Hepatocyte (in vitro differentiated cells): Measurements from ENCODE around the gene STK38L. TPM values are rescaled to one million over a fixed set of nuclear protein-coding genes. Genes with fewer than 3 reads are reported as not detected.

ENCODE experiments used
- DNase-seq: peaks from one replicate; pipeline ENCODE4 v3.0.0-alpha.2; 2016; ENCODE audit warnings: low spot score
- H2AFZ ChIP-seq: fragments of 200-600 bp; sonication (generic); 2 replicates; pipeline ENCODE4 v1.6.0; 2016; ENCODE audit warnings: antibody characterized with exemption, mild to moderate bottlenecking
- H3K27ac ChIP-seq: fragments of 200-600 bp; sonication (generic); 2 replicates; pipeline ENCODE4 v1.5.1; 2016; ENCODE audit warnings: mild to moderate bottlenecking
- H3K27me3 ChIP-seq: fragments of 200-600 bp; sonication (generic); 2 replicates; pipeline ENCODE4 v1.6.1; 2016
- H3K36me3 ChIP-seq: fragments of 200-600 bp; sonication (generic); replicated peaks from 2 replicates; pipeline ENCODE4 v1.5.1; 2016; ENCODE audit warnings: low read depth; ENCODE audit not compliant: insufficient read depth
- H3K4me1 ChIP-seq: fragments of 200-600 bp; sonication (generic); 2 replicates; pipeline ENCODE4 v1.5.1; 2016; ENCODE audit warnings: mild to moderate bottlenecking, moderate library complexity; ENCODE audit not compliant: insufficient read depth
- H3K4me2 ChIP-seq: fragments of 200-600 bp; sonication (generic); 2 replicates; pipeline ENCODE4 v1.6.0; 2016
- H3K4me3 ChIP-seq: fragments of 200-600 bp; sonication (generic); 2 replicates; pipeline ENCODE4 v1.5.1; 2016; ENCODE audit warnings: mild to moderate bottlenecking
- H3K79me2 ChIP-seq: fragments of 200-600 bp; sonication (generic); 2 replicates; pipeline ENCODE4 v1.6.0; 2017; ENCODE audit warnings: mild to moderate bottlenecking
- H3K9me2 ChIP-seq: fragments of 200-600 bp; sonication (generic); replicated peaks from 2 replicates; pipeline ENCODE4 v1.6.0; 2017; ENCODE audit warnings: mild to moderate bottlenecking; ENCODE audit not compliant: insufficient read depth
- H3K9me3 ChIP-seq: fragments of 200-600 bp; sonication (generic); 2 replicates; pipeline ENCODE4 v1.5.1; 2016; ENCODE audit warnings: low read depth, mild to moderate bottlenecking
- H4K20me1 ChIP-seq: fragments of 200-600 bp; sonication (generic); 2 replicates; pipeline ENCODE4 v1.6.0; 2016; ENCODE audit warnings: mild to moderate bottlenecking; ENCODE audit not compliant: insufficient read depth, poor library complexity, severe bottlenecking
- EZH2 ChIP-seq: fragments of 200-600 bp; sonication (generic); IDR thresholded peaks from 2 replicates; pipeline ENCODE4 v1.6.1; 2016; ENCODE audit warnings: antibody characterized with exemption, mild to moderate bottlenecking, borderline replicate concordance
- EZH2phosphoT487 ChIP-seq: fragments of 200-600 bp; sonication (generic); IDR thresholded peaks from one replicate; pipeline ENCODE4 v1.6.1; 2018; ENCODE audit warnings: antibody characterized with exemption, mild to moderate bottlenecking, low read depth, moderate library complexity; ENCODE audit not compliant: unreplicated experiment, severe bottlenecking
- WGBS: methylation state at CpG from one replicate; pipeline ENCODE4 v1.1.6; 2016; ENCODE audit warnings: low lambda C conversion rate; ENCODE audit errors: missing lambda C conversion rate; 5-methylcytosine and 5-hydroxymethylcytosine counted together
- polyA plus RNA-seq: library from polyadenylated mRNA; unstranded; fragments of >200 nt; fragmentation: Nextera tagmentation; extraction: Ambion mirVana; gene quantifications from 2 replicates; pipeline ENCODE4 v1.2.1, GENCODE V29; 2016
- total RNA-seq: library from RNA; depleted of rRNA; stranded (reverse); fragments of >200 nt; gene quantifications from 2 replicates; pipeline ENCODE4 v1.2.3, GENCODE V29; 2014
- TF ChIP-seq, protein P1 (sequence below): fragments of 200-600 bp; sonication (generic); IDR thresholded peaks from 2 replicates; pipeline ENCODE4 v1.5.1; 2016; ENCODE audit warnings: antibody characterized with exemption, mild to moderate bottlenecking; ENCODE audit not compliant: poor library complexity

STK38L gene
- total and polyA plus RNA-seq, 2 experiments from 2014 or later: 18.8 to 36.7 TPM

- H3K27me3 ChIP-seq: no peaks in the 10 kb centered on the region
- H3K27ac ChIP-seq: no peak overlapping the region
- H3K4me3 ChIP-seq: no peak overlapping the region
- peak overlapping the region; percentile 11 for H3K4me2 ChIP-seq
- TF ChIP-seq EZH2phosphoT487: no peak
- TF ChIP-seq, protein P1, sequence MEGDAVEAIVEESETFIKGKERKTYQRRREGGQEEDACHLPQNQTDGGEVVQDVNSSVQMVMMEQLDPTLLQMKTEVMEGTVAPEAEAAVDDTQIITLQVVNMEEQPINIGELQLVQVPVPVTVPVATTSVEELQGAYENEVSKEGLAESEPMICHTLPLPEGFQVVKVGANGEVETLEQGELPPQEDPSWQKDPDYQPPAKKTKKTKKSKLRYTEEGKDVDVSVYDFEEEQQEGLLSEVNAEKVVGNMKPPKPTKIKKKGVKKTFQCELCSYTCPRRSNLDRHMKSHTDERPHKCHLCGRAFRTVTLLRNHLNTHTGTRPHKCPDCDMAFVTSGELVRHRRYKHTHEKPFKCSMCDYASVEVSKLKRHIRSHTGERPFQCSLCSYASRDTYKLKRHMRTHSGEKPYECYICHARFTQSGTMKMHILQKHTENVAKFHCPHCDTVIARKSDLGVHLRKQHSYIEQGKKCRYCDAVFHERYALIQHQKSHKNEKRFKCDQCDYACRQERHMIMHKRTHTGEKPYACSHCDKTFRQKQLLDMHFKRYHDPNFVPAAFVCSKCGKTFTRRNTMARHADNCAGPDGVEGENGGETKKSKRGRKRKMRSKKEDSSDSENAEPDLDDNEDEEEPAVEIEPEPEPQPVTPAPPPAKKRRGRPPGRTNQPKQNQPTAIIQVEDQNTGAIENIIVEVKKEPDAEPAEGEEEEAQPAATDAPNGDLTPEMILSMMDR: no peak
- no peak for TF ChIP-seq EZH2
- DNase-seq: no peak
- H4K20me1 ChIP-seq: peaks cover 10% of the 10 kb centered on the region
- peaks cover 9% of the 10 kb centered on the region for H3K4me1 ChIP-seq
- H3K9me3 ChIP-seq: no peaks in the 10 kb centered on the region
- peaks cover 96% of the 10 kb centered on the region for H3K79me2 ChIP-seq
- no peaks in the 10 kb centered on the region for H3K36me3 ChIP-seq
- no peak overlapping the region for H2AFZ ChIP-seq
- WGBS: 76% methylated on average over 2 of the region's 2 CpGs
- H3K9me2 ChIP-seq: no peaks in the 10 kb centered on the region
These were observed 8.8 kb downstream of the STK38L start for GRCh38 chr12:27252934-27253333.

GRCh38 chr12:27253347-27253746 is 9.3 kb downstream of the STK38L start:
- H3K9me3 ChIP-seq: no peaks in the 10 kb centered on the region
- no peak for TF ChIP-seq EZH2phosphoT487
- no peak for TF ChIP-seq EZH2
- TF ChIP-seq, protein P1: no peak
- no peaks in the 10 kb centered on the region for H3K27me3 ChIP-seq
- WGBS: 93% methylated on average over 2 of the region's 2 CpGs
- no peak for DNase-seq
- peaks cover 10% of the 10 kb centered on the region for H4K20me1 ChIP-seq
- H3K4me3 ChIP-seq: no peak overlapping the region
- H3K79me2 ChIP-seq: peaks cover 96% of the 10 kb centered on the region
- H3K4me1 ChIP-seq: peaks cover 9% of the 10 kb centered on the region
- no peak overlapping the region for H3K27ac ChIP-seq
- H3K4me2 ChIP-seq: peak overlapping the region; percentile 11
- H3K9me2 ChIP-seq: no peaks in the 10 kb centered on the region
- H3K36me3 ChIP-seq: no peaks in the 10 kb centered on the region
- H2AFZ ChIP-seq: no peak overlapping the region

GRCh38 chr12:27255806-27256205 is 11.7 kb downstream of the STK38L start:
- no peak for TF ChIP-seq EZH2
- TF ChIP-seq, protein P1: no peak
- no peak for TF ChIP-seq EZH2phosphoT487
- Histone ChIP-seq H2AFZ (no peak overlapping the region), H3K4me2 (no peak overlapping the region), H3K27ac (no peak overlapping the region), H4K20me1 (peaks cover 10% of the 10 kb centered on the region), H3K4me1 (peaks cover 15% of the 10 kb centered on the region), H3K9me2 (no peaks in the 10 kb centered on the region), H3K27me3 (no peaks in the 10 kb centered on the region), H3K79me2 (peaks cover 92% of the 10 kb centered on the region), H3K36me3 (no peaks in the 10 kb centered on the region), H3K4me3 (no peak overlapping the region), H3K9me3 (no peaks in the 10 kb centered on the region)
- DNase-seq: no peak
- 97% methylated on average over 3 of the region's 3 CpGs for WGBS
